ENCODE measurements around the gene PGBD5.

GRCh38 chr1:230351514-230351913 lies 74.6 kb downstream of the PGBD5 start:
- TF ChIP-seq CTCF (IDR thresholded peaks at IDR 0.05) (no peak), POLR2A (IDR thresholded peaks at IDR 0.05) (no peak)
